HepG2 (cell line): ENCODE measurements around the gene NOM1. TPM values are rescaled to one million over a fixed set of nuclear protein-coding genes. Genes with fewer than 3 reads are reported as not detected.

Experiments used
- CENPBD1 ChIP-seq: sonication (generic); formaldehyde crosslinking; IDR thresholded peaks from 2 replicates; pipeline ENCODE4 v1.8.0; 2022; ENCODE audit warnings: missing genetic modification reagents, low read depth, mild to moderate bottlenecking, borderline replicate concordance
- FOSL2 ChIP-seq: sonication (generic); formaldehyde crosslinking; IDR thresholded peaks from 2 replicates; pipeline ENCODE4 v1.4.0; 2020; ENCODE audit warnings: missing genetic modification reagents
- FOXA1 ChIP-seq, 2 experiments: fragments of 450-650 bp in 1 of 2; sonication (generic) in 1 of 2; formaldehyde crosslinking in 1 of 2; IDR thresholded peaks; 2 replicates each; pipeline versions ENCODE4 v1.4.0 to v1.6.1; 2016 to 2020; ENCODE audit warnings: missing genetic modification reagents in 1 of 2
- GABPA ChIP-seq, 2 experiments: IDR thresholded peaks; 2 replicates each; pipeline ENCODE4 v1.6.1; 2011 to 2016; ENCODE audit warnings: low read depth in 2 of 2, low read length in 1 of 2, missing biosample characterization in 1 of 2, missing genetic modification characterization in 1 of 2
- GABPB1 ChIP-seq: IDR thresholded peaks from 2 replicates; pipeline ENCODE4 v1.6.1; 2016; ENCODE audit warnings: mild to moderate bottlenecking, missing genetic modification reagents, moderate library complexity, missing compliant biosample characterization
- HOXA3 ChIP-seq: sonication (generic); formaldehyde crosslinking; IDR thresholded peaks from 2 replicates; pipeline ENCODE4 v1.5.0; 2020; ENCODE audit warnings: missing genetic modification reagents
- ISL2 ChIP-seq: sonication (generic); formaldehyde crosslinking; IDR thresholded peaks from 2 replicates; pipeline ENCODE4 v1.5.0; 2020; ENCODE audit warnings: missing genetic modification reagents
- KLF13 ChIP-seq: sonication (generic); formaldehyde crosslinking; IDR thresholded peaks from 2 replicates; pipeline ENCODE4 v1.4.0; 2020; ENCODE audit warnings: mild to moderate bottlenecking, missing genetic modification reagents
- MBD4 ChIP-seq: IDR thresholded peaks from 2 replicates; pipeline ENCODE4 v1.6.1; 2012; ENCODE audit warnings: low read length, inconsistent platforms, borderline replicate concordance
- MTA1 ChIP-seq: sonication (generic); formaldehyde crosslinking; IDR thresholded peaks from 2 replicates; pipeline ENCODE4 v1.4.0; 2020; ENCODE audit warnings: missing genetic modification reagents, mild to moderate bottlenecking, borderline replicate concordance
- NR2C2 ChIP-seq: sonication (generic); formaldehyde crosslinking; IDR thresholded peaks from 2 replicates; pipeline ENCODE4 v1.4.0; 2020; ENCODE audit warnings: missing genetic modification reagents, mild to moderate bottlenecking, moderate library complexity, borderline replicate concordance
- PCBP1 ChIP-seq: fragments of 200-400 bp; formaldehyde crosslinking; IDR thresholded peaks from 2 replicates; pipeline ENCODE4 v1.6.1; 2017; ENCODE audit warnings: mild to moderate bottlenecking, low read depth, low read length, borderline replicate concordance
- SAP130 ChIP-seq: IDR thresholded peaks from 2 replicates; pipeline ENCODE4 v1.6.1; 2016; ENCODE audit warnings: low read depth
- SOX5 ChIP-seq: IDR thresholded peaks from 2 replicates; pipeline ENCODE4 v1.6.1; 2016; ENCODE audit warnings: borderline replicate concordance
- SOX6 ChIP-seq, 2 experiments: fragments of 450-650 bp in 1 of 2; sonication (generic) in 1 of 2; formaldehyde crosslinking in 1 of 2; IDR thresholded peaks; 2 replicates each; pipeline versions ENCODE4 v1.4.0 to v1.6.1; 2017 to 2020; ENCODE audit warnings: antibody characterized with exemption in 1 of 2, mild to moderate bottlenecking in 1 of 2, missing genetic modification reagents in 1 of 2
- ZFAT ChIP-seq: sonication (generic); formaldehyde crosslinking; conservative IDR thresholded peaks from 2 replicates; pipeline ENCODE4 v1.8.1; 2023; ENCODE audit warnings: missing genetic modification reagents, inconsistent platforms
- ZFP36L1 ChIP-seq: sonication (generic); formaldehyde crosslinking; IDR thresholded peaks from 2 replicates; pipeline ENCODE4 v1.8.0; 2022; ENCODE audit warnings: mild to moderate bottlenecking, missing genetic modification reagents, moderate library complexity
- ZFY ChIP-seq: sonication (generic); formaldehyde crosslinking; IDR thresholded peaks from 2 replicates; pipeline ENCODE4 v1.4.0; 2020; ENCODE audit warnings: missing genetic modification reagents
- ZMYM3 ChIP-seq: sonication (generic); formaldehyde crosslinking; IDR thresholded peaks from 2 replicates; pipeline ENCODE4 v1.5.1; 2020; ENCODE audit warnings: mild to moderate bottlenecking, missing genetic modification reagents
- ZNF101 ChIP-seq: sonication (generic); formaldehyde crosslinking; IDR thresholded peaks from 2 replicates; pipeline ENCODE4 v1.4.0; 2020; ENCODE audit warnings: mild to moderate bottlenecking, low read depth, missing genetic modification reagents, borderline replicate concordance
- ZNF30 ChIP-seq: sonication (generic); formaldehyde crosslinking; IDR thresholded peaks from 2 replicates; pipeline ENCODE4 v1.5.0; 2020; ENCODE audit warnings: mild to moderate bottlenecking, missing genetic modification reagents
- ZNF678 ChIP-seq: sonication (generic); formaldehyde crosslinking; IDR thresholded peaks from 2 replicates; pipeline ENCODE4 v1.4.0; 2020; ENCODE audit warnings: mild to moderate bottlenecking, missing genetic modification reagents
- ZNF768 ChIP-seq: sonication (generic); formaldehyde crosslinking; IDR thresholded peaks from 2 replicates; pipeline ENCODE4 v1.4.0; 2020; ENCODE audit warnings: missing genetic modification reagents
- polyA plus RNA-seq, 8 experiments: library from polyadenylated mRNA; depleted of rRNA in 3 of 8; stranded (reverse) in 7 of 8; unstranded in 1 of 8; fragments of >200 nt; fragmentation: Illumina TruSeq in 4 of 8; extraction: Trizol in 4 of 8; gene quantifications; 2 replicates each; pipeline versions ENCODE4 v1.2.1 to v1.2.3, GENCODE V29; 2011 to 2016; ENCODE audit warnings: low read depth in 4 of 8, missing spikeins in 1 of 8, mixed read lengths in 1 of 8; ENCODE audit not compliant: insufficient read depth in 1 of 8
- total RNA-seq, 5 experiments: library from RNA; depleted of rRNA; stranded (reverse); fragments of >200 nt; fragmentation: Illumina TruSeq; extraction: Trizol; gene quantifications; 2 replicates each; pipeline ENCODE4 v1.2.3, GENCODE V29; 2016; ENCODE audit warnings: low read depth in 1 of 5
- TF ChIP-seq, protein P1 (sequence below): sonication (generic); formaldehyde crosslinking; IDR thresholded peaks from 2 replicates; pipeline ENCODE4 v1.4.0; 2020; ENCODE audit warnings: missing genetic modification reagents
- TF ChIP-seq, protein P2 (sequence below): sonication (generic); formaldehyde crosslinking; IDR thresholded peaks from 2 replicates; pipeline ENCODE4 v1.8.1; 2022; ENCODE audit warnings: low read depth, mild to moderate bottlenecking, missing genetic modification reagents
- TF ChIP-seq, protein P3 (sequence below): sonication (generic); formaldehyde crosslinking; IDR thresholded peaks from 2 replicates; pipeline ENCODE4 v1.8.1; 2023; ENCODE audit warnings: mild to moderate bottlenecking, missing genetic modification reagents, borderline replicate concordance

Gene NOM1
- total and polyA plus RNA-seq, 2 of the 13 experiments (the other 11 are each of a cell fraction or from before 2014, with no cell fraction given): 14.2 to 26.2 TPM

DNA sequence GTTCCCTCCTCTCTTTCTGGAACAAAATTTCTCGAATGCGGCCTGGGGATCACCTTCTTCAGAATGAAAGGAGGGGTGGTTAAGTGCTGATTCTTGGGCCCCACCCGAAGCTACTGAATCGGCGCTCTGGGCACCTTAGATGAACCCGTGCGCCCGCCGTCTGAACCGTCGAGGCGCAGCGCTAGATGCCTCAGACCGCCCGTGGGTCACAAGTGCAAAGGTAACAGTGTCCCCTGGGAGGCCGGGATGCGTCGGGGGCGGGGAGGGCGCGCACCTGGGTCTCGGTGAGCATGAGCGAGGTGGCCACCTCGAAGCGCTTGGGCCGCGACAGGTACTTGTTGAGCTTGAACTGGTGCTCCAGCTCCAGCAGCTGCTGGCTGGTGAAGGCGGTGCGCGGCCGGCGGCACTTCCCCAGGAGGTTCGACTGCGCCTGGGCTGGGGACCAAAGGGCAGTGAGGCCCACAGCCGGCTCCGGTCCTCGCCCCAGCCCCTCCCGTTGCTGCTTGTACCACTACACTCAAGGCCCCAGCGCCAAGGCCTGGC lies 56.8 kb downstream of the NOM1 start (continued):
- TF ChIP-seq GABPA (IDR thresholded peaks at IDR 0.05; ENCODE audit: low read depth, low read length) (no peak), GABPA (CRISPR knock-in tag; IDR thresholded peaks at IDR 0.05; ENCODE audit: low read depth) (no peak), ZNF30 (CRISPR knock-in tag) (no peak), CENPBD1 (no peak), ZNF101 (CRISPR knock-in tag) (no peak), FOXA1 (IDR thresholded peaks at IDR 0.05) (no peak), FOXA1 (CRISPR knock-in tag; IDR thresholded peaks at IDR 0.05) (no peak), MTA1 (CRISPR knock-in tag) (peak; percentile 34; the same call in 1 of the 2 replicates), SAP130 (CRISPR knock-in tag) (peak; percentile 22; the same call in 1 of the 2 replicates), ISL2 (CRISPR knock-in tag) (no peak), FOSL2 (CRISPR knock-in tag) (no peak), SOX6 (IDR thresholded peaks at IDR 0.05) (no peak), SOX6 (CRISPR knock-in tag; IDR thresholded peaks at IDR 0.05) (peak; percentile 12; the same call in 1 of the 2 replicates), PCBP1 (no peak), KLF13 (CRISPR knock-in tag) (no peak), ZNF768 (CRISPR knock-in tag) (0 out of 2 replicates have a peak, but pooled peaks have one; percentile 21), ZNF678 (CRISPR knock-in tag) (no peak), ZFY (peak; percentile 38; the same call in 1 of the 2 replicates), ZFP36L1 (CRISPR knock-in tag) (no peak), NR2C2 (CRISPR knock-in tag) (no peak), ZMYM3 (peak; percentile 36; the same call in 1 of the 2 replicates), ZFAT (no peak), SOX5 (no peak), MBD4 (no peak), GABPB1 (CRISPR knock-in tag) (peak; percentile 29; the same call in 1 of the 2 replicates), HOXA3 (CRISPR knock-in tag) (peak; percentile 31; the same call in 1 of the 2 replicates)
- TF ChIP-seq, protein P1, sequence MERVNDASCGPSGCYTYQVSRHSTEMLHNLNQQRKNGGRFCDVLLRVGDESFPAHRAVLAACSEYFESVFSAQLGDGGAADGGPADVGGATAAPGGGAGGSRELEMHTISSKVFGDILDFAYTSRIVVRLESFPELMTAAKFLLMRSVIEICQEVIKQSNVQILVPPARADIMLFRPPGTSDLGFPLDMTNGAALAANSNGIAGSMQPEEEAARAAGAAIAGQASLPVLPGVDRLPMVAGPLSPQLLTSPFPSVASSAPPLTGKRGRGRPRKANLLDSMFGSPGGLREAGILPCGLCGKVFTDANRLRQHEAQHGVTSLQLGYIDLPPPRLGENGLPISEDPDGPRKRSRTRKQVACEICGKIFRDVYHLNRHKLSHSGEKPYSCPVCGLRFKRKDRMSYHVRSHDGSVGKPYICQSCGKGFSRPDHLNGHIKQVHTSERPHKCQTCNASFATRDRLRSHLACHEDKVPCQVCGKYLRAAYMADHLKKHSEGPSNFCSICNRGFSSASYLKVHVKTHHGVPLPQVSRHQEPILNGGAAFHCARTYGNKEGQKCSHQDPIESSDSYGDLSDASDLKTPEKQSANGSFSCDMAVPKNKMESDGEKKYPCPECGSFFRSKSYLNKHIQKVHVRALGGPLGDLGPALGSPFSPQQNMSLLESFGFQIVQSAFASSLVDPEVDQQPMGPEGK (CRISPR knock-in tag): 0 out of 2 replicates have a peak, but pooled peaks have one; percentile 40
- TF ChIP-seq, protein P2, sequence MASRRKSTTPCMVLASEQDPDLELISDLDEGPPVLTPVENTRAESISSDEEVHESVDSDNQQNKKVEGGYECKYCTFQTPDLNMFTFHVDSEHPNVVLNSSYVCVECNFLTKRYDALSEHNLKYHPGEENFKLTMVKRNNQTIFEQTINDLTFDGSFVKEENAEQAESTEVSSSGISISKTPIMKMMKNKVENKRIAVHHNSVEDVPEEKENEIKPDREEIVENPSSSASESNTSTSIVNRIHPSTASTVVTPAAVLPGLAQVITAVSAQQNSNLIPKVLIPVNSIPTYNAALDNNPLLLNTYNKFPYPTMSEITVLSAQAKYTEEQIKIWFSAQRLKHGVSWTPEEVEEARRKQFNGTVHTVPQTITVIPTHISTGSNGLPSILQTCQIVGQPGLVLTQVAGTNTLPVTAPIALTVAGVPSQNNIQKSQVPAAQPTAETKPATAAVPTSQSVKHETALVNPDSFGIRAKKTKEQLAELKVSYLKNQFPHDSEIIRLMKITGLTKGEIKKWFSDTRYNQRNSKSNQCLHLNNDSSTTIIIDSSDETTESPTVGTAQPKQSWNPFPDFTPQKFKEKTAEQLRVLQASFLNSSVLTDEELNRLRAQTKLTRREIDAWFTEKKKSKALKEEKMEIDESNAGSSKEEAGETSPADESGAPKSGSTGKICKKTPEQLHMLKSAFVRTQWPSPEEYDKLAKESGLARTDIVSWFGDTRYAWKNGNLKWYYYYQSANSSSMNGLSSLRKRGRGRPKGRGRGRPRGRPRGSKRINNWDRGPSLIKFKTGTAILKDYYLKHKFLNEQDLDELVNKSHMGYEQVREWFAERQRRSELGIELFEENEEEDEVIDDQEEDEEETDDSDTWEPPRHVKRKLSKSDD: no peak
- TF ChIP-seq, protein P3, sequence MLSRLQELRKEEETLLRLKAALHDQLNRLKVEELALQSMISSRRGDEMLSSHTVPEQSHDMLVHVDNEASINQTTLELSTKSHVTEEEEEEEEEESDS (CRISPR knock-in tag): no peak
